Measurements from ENCODE around the gene ATF3.

GRCh38 chr1:212628046-212628445, 19.5 kb downstream of the ATF3 start:
- TF ChIP-seq, protein P1, sequence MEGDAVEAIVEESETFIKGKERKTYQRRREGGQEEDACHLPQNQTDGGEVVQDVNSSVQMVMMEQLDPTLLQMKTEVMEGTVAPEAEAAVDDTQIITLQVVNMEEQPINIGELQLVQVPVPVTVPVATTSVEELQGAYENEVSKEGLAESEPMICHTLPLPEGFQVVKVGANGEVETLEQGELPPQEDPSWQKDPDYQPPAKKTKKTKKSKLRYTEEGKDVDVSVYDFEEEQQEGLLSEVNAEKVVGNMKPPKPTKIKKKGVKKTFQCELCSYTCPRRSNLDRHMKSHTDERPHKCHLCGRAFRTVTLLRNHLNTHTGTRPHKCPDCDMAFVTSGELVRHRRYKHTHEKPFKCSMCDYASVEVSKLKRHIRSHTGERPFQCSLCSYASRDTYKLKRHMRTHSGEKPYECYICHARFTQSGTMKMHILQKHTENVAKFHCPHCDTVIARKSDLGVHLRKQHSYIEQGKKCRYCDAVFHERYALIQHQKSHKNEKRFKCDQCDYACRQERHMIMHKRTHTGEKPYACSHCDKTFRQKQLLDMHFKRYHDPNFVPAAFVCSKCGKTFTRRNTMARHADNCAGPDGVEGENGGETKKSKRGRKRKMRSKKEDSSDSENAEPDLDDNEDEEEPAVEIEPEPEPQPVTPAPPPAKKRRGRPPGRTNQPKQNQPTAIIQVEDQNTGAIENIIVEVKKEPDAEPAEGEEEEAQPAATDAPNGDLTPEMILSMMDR (IDR thresholded peaks at IDR 0.05): no peak
- no peak for TF ChIP-seq POLR2A (IDR thresholded peaks at IDR 0.05)

Data from lower leg skin (tissue), 3 donors.